Ammon's horn (tissue), 1 donor: ENCODE results near the gene ELOVL5.
"Not testable (repeated sequence)": the region's sequence is repeated elsewhere in the genome, so short reads cannot be mapped to it uniquely, and the experiment has no call there.

Experiments
- DNase-seq: peaks from one replicate; pipeline ENCODE4 v3.0.0-alpha.2; 2016; ENCODE audit warnings: low spot score

Gene ELOVL5

GRCh38 chr6:53348371-53349208 is at the start of gene ELOVL5:
TSS of gene ELOVL5 (minus strand) at chr6:53348950. CDS start at chr6:53295699, 53,251 bp downstream.
- peak; percentile 98 for DNase-seq

- DNase-seq, result no peak
These were observed 48.5 kb upstream of the ELOVL5 start for GRCh38 chr6:53397283-53397682.

DNA sequence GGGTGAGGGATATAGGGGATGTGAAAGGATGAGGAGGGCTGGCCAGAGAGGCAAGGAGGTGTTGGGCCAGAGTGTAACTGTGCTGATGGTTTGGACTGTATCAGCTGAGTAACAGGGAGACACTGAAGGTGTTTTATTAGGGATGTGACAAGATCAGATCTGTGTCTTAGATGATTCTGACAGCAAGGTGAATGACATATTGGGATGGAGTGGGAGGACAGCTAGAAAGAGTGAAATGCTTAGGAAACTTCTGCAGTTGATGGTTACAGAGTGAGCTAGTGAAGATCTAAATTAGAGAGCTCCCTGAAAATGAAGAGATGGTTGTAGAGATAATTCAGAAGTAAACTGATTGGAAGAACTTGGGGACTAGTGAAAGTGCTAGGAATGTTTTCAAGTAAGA is 47.2 kb upstream of the ELOVL5 start:
- no peak for DNase-seq

DNA sequence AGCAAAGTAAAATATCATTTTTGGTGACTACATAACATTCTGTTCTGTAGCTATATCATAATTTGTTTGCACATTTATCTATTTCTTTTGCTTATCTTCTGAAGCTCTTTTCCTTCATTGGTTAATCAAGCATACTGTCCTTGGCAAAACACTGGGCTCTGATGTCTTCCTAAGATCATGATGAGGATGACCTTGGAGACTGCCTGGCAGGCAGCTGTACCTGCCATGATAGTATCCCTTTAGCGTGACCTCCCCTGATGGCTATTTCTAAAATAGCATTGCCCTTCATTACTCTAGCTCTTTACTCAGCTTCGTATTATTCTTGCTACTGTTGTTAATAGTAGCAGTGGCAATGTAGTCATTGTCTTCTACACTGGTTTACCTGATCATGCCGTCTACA is 46.0 kb upstream of the ELOVL5 start:
- no peak for DNase-seq

GRCh38 chr6:53391170-53391569 is 42.4 kb upstream of the ELOVL5 start:
- DNase-seq, result peak; percentile 23

GRCh38 chr6:53390010-53390409 is 41.3 kb upstream of the ELOVL5 start:
- no peak for DNase-seq

DNA sequence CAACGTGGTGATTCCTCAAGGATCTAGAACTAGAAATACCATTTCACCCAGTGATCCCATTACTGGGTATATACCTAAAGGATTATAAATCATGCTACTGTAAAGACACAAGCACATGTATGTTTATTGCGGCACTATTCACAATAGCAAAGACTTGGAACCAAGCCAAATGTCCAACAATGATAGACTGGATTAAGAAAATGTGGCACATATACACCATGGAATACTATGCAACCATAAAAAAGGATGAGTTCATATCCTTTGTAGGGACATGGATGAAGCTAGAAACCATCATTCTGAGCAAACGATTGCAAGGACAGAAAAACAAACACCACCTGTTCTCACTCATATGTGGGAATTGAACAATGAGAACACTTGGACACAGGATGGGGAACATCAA is 39.9 kb upstream of the ELOVL5 start:
- DNase-seq, result not testable (repeated sequence)

DNA sequence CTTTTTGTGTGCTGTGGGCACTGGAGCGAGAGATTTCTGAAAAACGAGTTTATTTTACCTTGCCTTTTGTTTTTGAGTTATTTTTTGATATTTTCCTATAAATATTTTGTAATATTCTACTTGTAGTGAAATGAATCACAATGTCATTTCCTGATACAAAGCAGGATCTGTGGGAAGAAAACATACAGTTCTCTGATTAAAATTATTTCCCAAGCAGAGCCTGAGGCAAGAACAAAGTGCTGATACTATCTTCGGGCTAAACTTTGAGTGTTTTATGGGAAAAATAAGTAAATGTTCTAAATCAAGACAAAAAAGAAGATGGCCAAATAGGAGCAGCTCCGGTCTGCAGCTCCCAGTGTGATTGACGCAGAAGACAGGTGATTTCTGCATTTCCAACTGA is 33.7 kb upstream of the ELOVL5 start:
- no peak for DNase-seq

GRCh38 chr6:53378208-53378607 is 29.5 kb upstream of the ELOVL5 start:
- DNase-seq, result no peak

DNA sequence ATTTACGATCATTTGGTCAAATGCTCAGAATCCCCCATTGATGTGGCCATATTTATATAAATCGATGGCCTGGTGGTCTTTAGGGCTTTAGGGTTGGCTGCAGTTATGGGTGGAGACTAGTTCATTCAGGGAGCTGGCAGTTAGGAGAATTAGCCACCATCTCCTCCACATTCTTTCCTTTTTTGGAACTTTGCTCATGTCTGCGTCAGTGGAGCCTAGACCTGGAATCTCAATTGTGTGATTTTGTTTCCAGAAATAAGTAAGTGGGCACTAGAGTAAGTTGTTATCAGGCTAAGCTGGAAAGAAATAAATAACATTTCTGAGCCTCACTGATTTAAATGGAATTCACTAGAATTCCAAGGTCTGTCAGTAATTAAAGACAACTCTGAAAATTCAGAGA is 29.0 kb upstream of the ELOVL5 start:
- DNase-seq, result no peak

DNA sequence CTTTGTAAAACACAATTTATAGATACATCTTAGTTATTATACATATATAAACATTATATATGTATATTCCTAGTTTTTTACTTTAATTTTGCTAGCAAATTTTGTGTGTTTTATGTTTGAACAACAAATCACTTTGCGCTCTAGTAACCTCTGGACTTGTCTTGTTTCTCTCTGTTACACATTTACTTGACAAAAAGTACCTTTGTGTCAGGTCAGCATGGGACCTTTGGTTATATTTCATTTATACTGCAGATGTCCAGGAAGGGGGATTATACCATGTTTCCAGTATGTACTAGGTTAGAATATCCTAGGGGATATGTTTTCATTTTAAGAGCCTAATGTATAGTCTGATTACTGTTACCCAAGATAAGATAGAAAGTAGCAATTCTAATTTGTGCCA is 28.5 kb upstream of the ELOVL5 start:
- DNase-seq, result no peak

- DNase-seq, result no peak
These were observed 28.0 kb upstream of the ELOVL5 start for GRCh38 chr6:53376661-53377226.

GRCh38 chr6:53375847-53376246 is 27.1 kb upstream of the ELOVL5 start:
- DNase-seq, result no peak

GRCh38 chr6:53373638-53374037 is 24.9 kb upstream of the ELOVL5 start:
- no peak for DNase-seq

DNA sequence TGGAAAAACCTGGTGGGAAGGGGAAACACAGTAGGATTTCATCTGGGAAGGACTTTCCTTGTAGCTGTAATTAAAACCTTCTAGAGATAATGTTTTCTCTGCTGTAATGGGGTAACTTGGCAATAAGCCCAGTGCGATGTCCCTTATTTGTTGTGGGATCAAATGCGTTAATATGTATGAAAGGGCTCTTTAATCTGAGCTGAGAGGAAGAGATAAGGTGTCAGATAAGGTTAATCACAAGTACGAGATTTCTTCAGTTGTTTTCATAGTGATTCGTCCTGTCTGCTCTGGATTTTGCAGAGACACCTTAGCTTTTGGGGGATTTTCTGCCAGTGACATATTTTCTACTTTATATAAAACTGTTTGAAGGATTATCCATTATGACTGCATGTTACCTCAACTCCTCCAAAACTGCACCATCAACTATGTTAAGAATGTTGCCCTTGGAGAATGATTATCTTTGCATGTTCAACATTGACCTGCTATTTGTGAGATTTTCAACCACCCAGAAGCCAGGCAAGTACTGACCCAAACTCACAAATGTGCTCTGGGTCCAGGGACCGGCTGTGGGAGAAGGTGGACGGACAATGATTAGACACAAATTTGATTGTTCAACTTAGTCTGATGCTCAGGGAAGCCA is 21.2 kb upstream of the ELOVL5 start:
- no peak for DNase-seq

- DNase-seq, result no peak
These were observed 20.3 kb upstream of the ELOVL5 start for GRCh38 chr6:53369051-53369450.

DNA sequence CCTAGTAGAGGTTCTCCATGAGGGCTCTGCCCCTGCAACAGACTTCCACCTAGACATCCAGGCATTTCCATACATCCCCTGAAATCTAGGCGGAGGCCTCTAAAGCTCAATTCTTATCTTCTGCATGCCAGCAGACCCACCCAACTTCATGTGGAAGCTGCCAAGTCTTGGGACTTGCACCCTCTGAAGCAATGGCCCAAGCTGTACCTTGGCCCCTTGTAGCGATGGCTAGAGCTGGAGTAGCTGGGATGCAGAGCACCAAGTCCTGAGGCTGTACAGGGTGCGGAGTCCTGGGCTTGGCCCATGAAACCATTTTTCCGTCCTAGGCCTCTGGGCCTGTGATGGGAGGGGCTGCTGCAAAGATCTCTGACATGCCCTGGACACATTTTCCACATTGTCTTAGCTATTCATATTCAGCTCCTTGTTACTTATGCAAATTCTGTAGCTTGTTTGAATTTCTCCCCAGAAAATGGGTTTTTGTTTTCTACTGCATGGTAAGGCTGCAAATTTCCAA is 17.4 kb upstream of the ELOVL5 start:
- DNase-seq, result no peak

GRCh38 chr6:53363341-53364079 is 14.8 kb upstream of the ELOVL5 start:
- no peak for DNase-seq

GRCh38 chr6:53361549-53362031 is 12.8 kb upstream of the ELOVL5 start:
- peak; percentile 43 for DNase-seq

DNA sequence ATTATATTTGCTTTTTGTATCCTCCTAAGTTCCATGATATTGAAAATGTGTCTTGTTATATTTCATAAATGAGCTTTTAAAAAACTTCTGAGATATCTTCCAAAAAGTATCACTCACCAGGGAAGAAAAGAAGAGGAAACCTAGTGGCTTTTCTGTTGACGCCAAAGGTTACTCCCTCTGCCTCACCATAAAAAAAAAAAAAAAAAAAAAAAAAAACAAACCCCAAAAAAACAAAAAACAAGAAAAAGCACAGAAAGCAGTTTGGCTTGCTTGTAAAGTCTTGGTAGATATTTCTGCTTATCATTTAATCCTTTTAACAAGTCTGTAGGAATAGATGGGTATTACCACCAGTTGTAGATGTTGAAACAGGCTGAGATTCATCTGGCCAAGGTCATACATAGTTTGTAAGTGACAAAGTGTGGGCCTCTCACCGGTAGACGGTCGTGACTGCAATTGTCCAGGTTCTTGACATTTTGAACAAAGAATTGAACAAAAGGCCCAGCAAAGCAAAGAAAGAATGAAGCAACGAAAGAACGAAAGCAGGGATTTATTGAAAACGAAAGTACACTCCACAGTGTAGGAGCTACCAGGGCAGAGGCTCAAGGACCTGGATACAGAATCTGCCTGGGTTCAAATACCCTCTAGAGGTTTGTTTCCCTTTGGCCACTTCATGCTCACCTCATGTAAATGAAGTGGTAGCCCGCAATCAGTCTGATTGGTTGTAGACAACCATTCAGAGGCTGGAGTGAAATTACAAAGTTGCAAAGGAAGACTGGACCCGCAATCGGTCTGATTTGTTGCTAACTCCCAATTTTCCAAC is 11.6 kb upstream of the ELOVL5 start:
- DNase-seq, result no peak

DNA sequence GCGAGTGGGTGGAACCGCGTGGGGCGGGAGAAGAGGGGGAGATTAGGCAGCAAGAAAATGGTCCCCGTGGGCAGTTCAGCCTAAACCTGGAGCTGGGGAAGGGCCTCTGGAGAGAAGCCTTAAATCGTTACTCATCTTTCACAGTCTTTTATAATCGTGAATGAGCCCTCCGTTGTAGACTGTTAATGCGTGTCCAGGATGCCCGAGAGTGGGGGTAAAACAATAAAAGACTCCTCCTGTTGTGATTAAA is 11.0 kb upstream of the ELOVL5 start:
- no peak for DNase-seq
